HG02840 (cell line): Measurements from ENCODE around the gene PPP1R3E.
"Not testable (repeated sequence)": the region's sequence is repeated elsewhere in the genome, so short reads cannot be mapped to it uniquely, and the experiment has no call there.

Experiments used
- ATAC-seq: cut with Tn5 transposase; IDR thresholded peaks from one replicate; pipeline ENCODE4 v1.9.1; 2021; ENCODE audit warnings: mild to moderate bottlenecking, moderate library complexity, moderate number of reproducible peaks; ENCODE audit not compliant: unreplicated experiment, low FRiP score

The PPP1R3E gene

GRCh38 chr14:23299211-23299957 is 3.3 kb downstream of the PPP1R3E start:
- ATAC-seq, result no peak

DNA sequence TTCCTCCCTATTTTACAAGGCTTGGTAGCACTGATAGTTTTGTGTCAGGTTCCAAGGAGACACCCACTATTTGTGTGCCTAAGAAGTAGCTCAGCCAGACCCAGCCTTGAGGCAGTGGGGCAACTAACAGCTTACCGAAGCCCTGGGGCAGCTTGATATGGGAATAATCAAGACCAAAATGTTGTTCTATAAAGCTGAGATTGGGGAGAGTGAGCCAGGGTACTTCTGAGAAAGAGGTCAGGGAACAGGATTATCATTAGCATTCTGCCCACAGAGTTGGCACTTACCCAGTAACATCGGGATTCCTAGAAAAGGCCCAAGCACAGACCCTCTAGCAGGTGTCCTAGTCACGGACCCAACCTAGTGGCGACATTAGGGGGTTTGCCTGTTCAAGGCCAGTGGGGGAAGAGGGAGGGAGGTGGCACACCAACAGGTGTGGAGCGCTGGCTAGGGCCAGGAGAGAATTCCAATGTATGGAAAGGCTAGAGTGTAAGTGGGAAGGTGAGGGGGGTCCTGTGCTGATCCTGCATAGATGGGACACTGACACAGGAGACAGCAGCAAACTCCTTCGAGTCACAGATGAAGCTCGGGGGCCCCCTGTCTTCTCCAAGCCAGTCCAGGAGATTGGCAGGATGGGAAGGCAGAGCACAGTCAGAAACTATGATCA is 4.9 kb downstream of the PPP1R3E start:
- ATAC-seq, result no peak

- ATAC-seq, result no peak
Observed at GRCh38 chr14:23297096-23297495, 5.6 kb downstream of the PPP1R3E start.

DNA sequence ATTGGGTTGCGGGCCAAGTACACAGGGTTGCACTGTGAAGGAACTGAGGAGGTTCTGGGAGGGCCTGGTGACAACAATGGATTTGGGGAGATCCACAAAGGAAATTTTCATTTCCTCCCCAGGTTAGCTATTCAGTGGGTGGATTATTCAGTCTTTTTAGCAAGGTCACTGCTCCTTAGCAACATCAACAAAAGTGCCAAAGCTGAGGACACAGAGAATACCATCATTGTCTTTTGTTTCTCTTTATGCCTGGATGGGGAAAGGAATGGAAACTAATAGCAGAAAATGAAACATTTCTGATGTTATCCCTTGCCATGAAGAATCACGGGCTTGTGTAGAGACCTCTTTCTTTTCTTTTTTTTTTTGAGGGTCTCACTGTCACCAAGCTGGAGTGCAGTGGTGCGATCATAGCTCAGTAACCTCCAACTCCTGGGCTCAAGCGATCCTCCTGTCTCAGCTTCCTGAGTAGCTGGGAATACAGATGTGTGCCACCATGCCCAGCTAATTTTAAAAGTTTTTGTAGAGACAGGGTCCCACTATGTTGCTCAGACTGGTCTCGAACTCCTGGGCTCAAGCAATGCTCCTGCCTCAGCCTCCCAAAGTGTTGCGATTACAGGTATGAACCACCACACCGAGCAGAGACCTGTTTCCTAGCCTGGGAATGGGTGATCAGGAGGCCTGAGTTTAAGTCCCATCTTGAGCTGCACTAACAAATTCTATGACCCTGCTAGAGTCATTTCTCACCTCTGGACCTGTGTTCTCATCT is 6.5 kb downstream of the PPP1R3E start:
- ATAC-seq, result no peak

DNA sequence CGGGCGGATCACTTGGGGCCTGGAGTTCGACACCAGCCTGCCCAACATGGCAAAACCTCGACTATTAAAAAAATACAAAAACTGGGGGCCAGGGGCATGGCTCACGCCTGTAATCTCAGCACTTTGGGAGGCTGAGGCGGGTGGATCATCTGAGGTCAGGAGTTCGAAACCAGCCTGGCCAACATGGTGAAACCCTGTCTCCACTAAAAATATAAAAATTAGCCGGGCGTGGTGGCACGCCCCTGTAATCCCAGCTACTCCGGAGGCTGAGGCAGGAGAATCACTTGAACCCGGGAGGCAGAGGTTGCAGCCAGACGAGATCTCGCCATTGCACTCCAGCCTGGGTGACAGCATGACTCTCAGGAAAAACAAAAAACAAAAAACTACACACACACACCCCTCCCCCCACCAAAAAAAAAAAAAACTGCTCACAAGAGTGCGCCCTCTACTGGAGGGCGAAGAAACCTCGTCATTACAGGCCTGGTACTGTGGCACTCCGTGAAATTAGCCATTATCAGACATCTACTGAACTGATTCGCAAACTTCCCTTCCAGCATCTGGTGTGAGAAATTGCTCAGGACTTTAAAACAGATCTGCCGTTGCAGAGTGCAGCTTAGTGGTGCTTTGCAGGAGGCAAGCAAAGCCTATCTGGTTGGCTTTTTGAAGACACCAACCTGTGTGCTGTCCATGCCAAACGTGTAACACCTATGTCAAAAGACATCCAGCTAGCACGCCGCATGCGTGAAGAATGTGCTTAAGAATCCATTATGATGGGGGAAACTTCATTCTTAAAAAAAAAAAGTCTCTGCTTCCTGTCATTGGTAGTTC is 7.7 kb downstream of the PPP1R3E start:
- ATAC-seq, result no peak

- ATAC-seq, result no peak
Observed at GRCh38 chr14:23286902-23287479, 15.7 kb downstream of the PPP1R3E start.

GRCh38 chr14:23286020-23286901 is 16.4 kb downstream of the PPP1R3E start, which contains the start of gene HOMEZ:
Gene HOMEZ, minus strand, starts transcription at chr14:23286132. Its CDS starts 180 bp downstream, at chr14:23285952.
- ATAC-seq, result peak; percentile 98

- ATAC-seq, result peak; percentile 5
Observed at GRCh38 chr14:23285530-23286019, 17.1 kb downstream of the PPP1R3E start.

DNA sequence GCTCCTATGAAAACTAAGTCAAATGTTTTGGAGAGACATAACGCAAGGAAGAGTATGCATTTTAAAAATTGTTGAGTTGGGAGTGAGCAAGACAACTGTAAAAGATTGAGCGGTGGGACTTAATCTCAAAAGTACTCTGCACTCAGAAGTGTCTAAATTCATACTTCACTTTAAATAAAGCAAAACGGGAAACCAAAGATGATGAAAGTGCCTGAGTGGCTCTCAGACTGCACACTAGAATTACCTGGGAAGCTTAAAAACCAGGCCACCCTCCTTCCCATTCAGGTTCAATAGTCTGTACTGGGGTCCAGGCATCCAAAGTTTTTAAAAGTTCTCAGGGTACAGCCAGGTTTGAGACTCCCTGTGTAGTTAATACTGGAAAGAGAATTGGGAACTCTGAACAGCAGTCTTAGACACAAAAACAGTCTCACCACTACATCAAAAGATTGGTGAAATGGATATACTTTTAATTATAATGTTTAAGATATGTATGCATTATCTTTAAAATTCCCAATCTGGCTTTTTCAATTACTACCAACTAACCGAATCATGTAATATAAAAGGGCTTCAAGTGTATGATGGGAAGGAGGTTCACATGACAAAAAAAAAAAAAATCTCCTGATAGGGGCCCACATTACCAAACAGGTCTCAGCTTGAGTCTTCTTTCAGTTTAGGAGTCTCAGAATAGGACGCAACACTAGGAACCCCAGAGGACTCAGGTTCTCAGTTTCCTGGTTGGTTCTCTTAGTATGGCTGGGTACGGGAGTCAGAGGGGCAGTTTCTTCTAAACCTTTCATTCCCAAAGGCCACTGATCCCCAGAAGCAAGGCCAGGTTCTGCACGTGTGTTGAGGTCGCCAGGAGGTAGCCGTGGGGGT is 17.8 kb downstream of the PPP1R3E start:
- ATAC-seq, result no peak

- ATAC-seq, result no peak
Observed at GRCh38 chr14:23281247-23281646, 21.4 kb downstream of the PPP1R3E start.

GRCh38 chr14:23277928-23278327 is 24.7 kb downstream of the PPP1R3E start:
- ATAC-seq, result not testable (repeated sequence)

- ATAC-seq, result no peak
Observed at GRCh38 chr14:23277189-23277588, 25.5 kb downstream of the PPP1R3E start.

GRCh38 chr14:23275412-23275811 is 27.2 kb downstream of the PPP1R3E start:
- ATAC-seq, result no peak

DNA sequence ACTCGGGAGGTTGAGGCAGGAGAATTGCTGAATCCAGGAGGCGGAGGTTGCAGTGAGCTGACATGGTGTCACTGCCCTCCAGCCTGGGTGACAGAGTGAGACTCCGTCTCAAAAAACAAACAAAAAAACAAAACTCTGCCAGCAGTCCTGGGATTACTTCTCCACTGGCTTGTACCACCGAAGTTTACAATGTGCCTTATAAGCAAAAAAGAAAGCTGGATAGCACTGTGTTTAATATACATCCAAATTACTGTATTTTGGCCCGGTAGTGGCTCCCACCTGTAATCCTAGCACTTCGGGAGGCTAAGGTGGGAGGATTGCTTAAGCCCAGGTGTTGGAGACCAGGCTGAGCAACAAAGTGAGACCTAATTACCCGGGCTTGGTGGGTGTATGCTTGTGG is 33.5 kb downstream of the PPP1R3E start:
- ATAC-seq, result no peak

DNA sequence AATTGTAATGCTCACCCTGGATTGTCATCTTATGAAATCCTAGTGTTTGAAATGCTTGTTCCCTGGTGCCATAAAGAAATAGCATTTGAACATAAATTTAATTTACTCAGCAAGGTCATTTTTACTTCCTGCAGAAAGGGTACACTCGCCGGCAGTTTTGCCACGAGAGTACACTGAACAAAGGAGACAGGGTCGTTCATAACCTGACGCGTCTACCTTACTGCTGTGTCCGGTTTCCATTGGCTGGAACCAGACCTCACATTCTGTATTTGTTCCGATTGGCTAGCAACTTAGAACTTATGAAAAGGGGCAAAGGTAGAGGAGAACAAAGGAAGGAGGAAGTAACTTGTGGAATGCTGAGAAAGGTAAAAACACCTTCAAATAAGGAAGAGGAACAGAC is 41.8 kb downstream of the PPP1R3E start:
- ATAC-seq, result not testable (repeated sequence)

- ATAC-seq, result no peak
Observed at GRCh38 chr14:23259426-23259825, 43.2 kb downstream of the PPP1R3E start.

DNA sequence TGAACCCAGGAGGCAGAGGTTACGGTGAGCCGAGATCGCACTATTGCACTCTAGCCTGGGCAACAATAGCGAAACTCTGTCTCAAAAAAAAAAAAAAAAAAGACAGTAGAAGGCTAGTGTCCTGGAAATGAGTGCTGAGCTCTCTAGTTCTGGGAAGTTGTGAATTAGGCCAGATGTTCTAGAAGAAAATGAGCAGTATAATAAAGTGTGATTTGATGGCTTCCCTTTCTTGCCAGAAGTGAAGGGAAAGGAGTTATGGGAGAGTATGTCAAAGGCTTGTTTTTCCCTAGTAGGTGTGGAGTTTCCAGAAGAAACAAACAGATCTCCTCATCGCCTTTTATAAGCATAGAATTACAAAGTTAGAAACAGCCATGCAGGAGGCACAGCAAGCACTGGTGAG is 44.4 kb downstream of the PPP1R3E start:
- ATAC-seq, result no peak
